ENCODE measurements around the gene EGLN2. TPM values are rescaled to one million over a fixed set of nuclear protein-coding genes. Genes with fewer than 3 reads are reported as not detected.

EGLN2 gene
- total RNA-seq, 2 donors from 2014 or later, result 50.8 to 51.4 TPM

- WGBS, 2 donors, result 44 to 60% methylated on average over 9 of the region's 9 CpGs
- intact Hi-C loops (cut with DNase I), result no loop called here
- Histone ChIP-seq H3K4me1 (peaks cover 45% of the 10 kb centered on the region), H3K27ac (peak overlapping the region in 3 of 4 donors; percentile 32 to 81 (median 56)), H3K27me3 (no peaks in the 10 kb centered on the region), H3K9me3 (no peaks in the 10 kb centered on the region), H3K4me3 (no peak overlapping the region), H3K36me3 (replicated peaks in 1 of 2; ENCODE audit: insufficient read depth in 1 of 2, low read depth in 2 of 2) (peaks cover 0 to 20% of the 10 kb centered on the region in 2 donors)
- ATAC-seq (no peak), DNase-seq (peak; percentile 44 to 55 (median 50))
- no peak for TF ChIP-seq POLR2A (IDR thresholded peaks at IDR 0.05)
These were observed 44.3 kb upstream of the EGLN2 start for GRCh38 chr19:40754611-40755247.

- intact Hi-C loops (cut with DNase I), result no loop called here
- DNase-seq (no peak), ATAC-seq (no peak)
- Histone ChIP-seq H3K4me3 (no peak overlapping the region), H3K4me1 (peaks cover 41% of the 10 kb centered on the region), H3K9me3 (no peaks in the 10 kb centered on the region), H3K27ac (peak overlapping the region in 1 of 4 donors; percentile 81), H3K27me3 (no peaks in the 10 kb centered on the region), H3K36me3 (replicated peaks in 1 of 2; ENCODE audit: insufficient read depth in 1 of 2, low read depth in 2 of 2) (peaks cover 0 to 25% of the 10 kb centered on the region in 2 donors)
- WGBS, 2 donors, result 72 to 100% methylated on average over 3 of the region's 3 CpGs
- TF ChIP-seq POLR2A (IDR thresholded peaks at IDR 0.05), result no peak
- no peak for TF ChIP-seq CTCF (IDR thresholded peaks at IDR 0.05)
These were observed 43.8 kb upstream of the EGLN2 start for GRCh38 chr19:40755248-40755624.

DNA sequence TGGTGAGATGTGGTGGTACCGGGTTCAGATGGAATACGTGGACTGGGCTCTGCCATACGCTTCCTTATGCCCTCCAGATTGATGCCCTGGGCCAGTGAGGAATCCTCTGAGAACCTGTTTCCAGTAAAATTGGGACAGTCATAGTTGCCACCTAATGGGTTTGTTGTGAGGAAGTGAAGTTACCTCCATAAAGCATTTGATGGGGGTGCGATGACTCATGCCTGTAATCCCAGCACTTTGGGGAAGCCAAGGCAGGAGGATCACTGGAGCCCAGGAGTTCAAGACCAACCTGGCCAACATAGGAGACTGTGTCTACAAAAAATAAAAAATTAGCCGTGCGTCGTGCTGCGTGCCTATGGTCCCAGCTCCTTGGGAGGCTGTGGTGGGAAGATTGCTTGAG, 43.2 kb upstream of the EGLN2 start:
- no peaks in the 10 kb centered on the region for H3K9me3 ChIP-seq
- intact Hi-C loops (cut with DNase I), result no loop called here
- H3K36me3 ChIP-seq (replicated peaks in 1 of 2; ENCODE audit: insufficient read depth in 1 of 2, low read depth in 2 of 2), result peaks cover 0 to 30% of the 10 kb centered on the region in 2 donors
- H3K27ac ChIP-seq, result no peak overlapping the region
- DNase-seq (no peak), ATAC-seq (no peak)
- WGBS, 2 donors, result 96 to 100% methylated on average over 8 of the region's 8 CpGs
- no peaks in the 10 kb centered on the region for H3K27me3 ChIP-seq
- TF ChIP-seq CTCF (IDR thresholded peaks at IDR 0.05) (no peak), POLR2A (IDR thresholded peaks at IDR 0.05) (no peak)
- peaks cover 41% of the 10 kb centered on the region for H3K4me1 ChIP-seq
- no peak overlapping the region for H3K4me3 ChIP-seq

DNA sequence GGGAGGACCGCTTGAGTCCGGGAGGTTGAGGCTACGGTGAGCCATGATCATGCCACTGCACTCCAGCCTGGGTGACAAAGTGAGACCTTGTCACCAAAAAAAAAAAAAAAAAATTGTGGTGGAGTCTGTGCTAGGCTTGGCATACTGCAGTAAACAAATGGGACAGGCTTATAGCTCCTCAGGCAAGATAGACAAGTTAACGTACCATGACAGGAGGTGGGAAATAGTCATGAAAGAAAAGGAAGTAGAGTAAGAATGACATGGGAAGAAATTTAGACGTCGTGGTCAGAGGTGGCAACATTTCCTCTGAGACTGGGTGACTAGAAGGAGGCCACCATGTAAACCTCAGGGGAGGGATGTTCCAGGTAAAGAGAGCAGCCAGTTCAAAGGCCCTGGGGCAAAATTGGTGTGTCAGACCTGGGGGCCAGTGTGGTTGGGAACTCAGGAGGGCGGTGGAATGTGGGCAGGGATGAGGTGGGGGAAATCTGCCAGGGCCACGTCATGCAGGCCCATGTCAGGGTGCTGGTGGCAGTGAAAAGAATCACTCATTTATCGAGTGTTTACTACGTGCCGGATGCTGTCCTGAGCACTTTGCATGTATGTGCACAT, 42.4 kb upstream of the EGLN2 start:
- no peaks in the 10 kb centered on the region for H3K9me3 ChIP-seq
- no peak overlapping the region for H3K4me3 ChIP-seq
- TF ChIP-seq POLR2A (IDR thresholded peaks at IDR 0.05) (no peak), CTCF (IDR thresholded peaks at IDR 0.05) (no peak)
- peaks cover 41% of the 10 kb centered on the region for H3K4me1 ChIP-seq
- ATAC-seq, result no peak
- H3K36me3 ChIP-seq (replicated peaks in 1 of 2; ENCODE audit: insufficient read depth in 1 of 2, low read depth in 2 of 2), result peaks cover 0 to 34% of the 10 kb centered on the region in 2 donors
- intact Hi-C loops (cut with DNase I), result no loop called here
- H3K27me3 ChIP-seq, result no peaks in the 10 kb centered on the region
- no peak for DNase-seq
- H3K27ac ChIP-seq, result no peak overlapping the region
- WGBS, 2 donors, result 71 to 80% methylated on average over 8 to 11 of the region's 11 CpGs

- H3K4me1 ChIP-seq, result peaks cover 28% of the 10 kb centered on the region
- no peak for ATAC-seq
- H3K27ac ChIP-seq, result no peak overlapping the region
- no peak for DNase-seq
- intact Hi-C loops (cut with DNase I), result no loop called here
- 96 to 97% methylated on average over 3 of the region's 3 CpGs for WGBS, 2 donors
- H3K27me3 ChIP-seq, result no peaks in the 10 kb centered on the region
- no peak for TF ChIP-seq POLR2A (IDR thresholded peaks at IDR 0.05)
- peaks cover 12 to 51% of the 10 kb centered on the region in 2 donors for H3K36me3 ChIP-seq (replicated peaks in 1 of 2; ENCODE audit: insufficient read depth in 1 of 2, low read depth in 2 of 2)
- H3K4me3 ChIP-seq, result no peak overlapping the region
- no peaks in the 10 kb centered on the region for H3K9me3 ChIP-seq
These were observed 40.5 kb upstream of the EGLN2 start for GRCh38 chr19:40758491-40758890.

Measured in body of pancreas (tissue), 4 donors.